B cell (primary cell): Measurements from ENCODE around the gene IQCM. TPM values are rescaled to one million over a fixed set of nuclear protein-coding genes. Genes with fewer than 3 reads are reported as not detected.

ENCODE experiments used
- ATAC-seq: fragments of 200-7000 bp; cut with Tn5 transposase; one replicate; pipeline ENCODE4 v1.10.0; 2021; ENCODE audit warnings: low read depth, mild to moderate bottlenecking, moderate number of reproducible peaks, moderate library complexity
- CTCF ChIA-PET: fragments of 350-600 bp; sonication (Branson Sonifier 250); formaldehyde crosslinking; loops from one replicate; lab custom pipeline; 2021; ENCODE audit warnings: antibody characterized with exemption, inconsistent platforms; lab: Charles Lee
- POLR2A ChIA-PET: fragments of 350-600 bp; sonication (Branson Sonifier 250); formaldehyde crosslinking; loops from one replicate; lab custom pipeline; 2021; ENCODE audit warnings: antibody characterized with exemption; lab: Charles Lee
- DNase-seq: peaks from one replicate; pipeline ENCODE4 v3.0.0; 2013
- H2AFZ ChIP-seq: 2 replicates; pipeline ENCODE4 v1.6.1; 2012; ENCODE audit warnings: mild to moderate bottlenecking, low read depth, low read length; ENCODE audit not compliant: insufficient read depth, poor library complexity, severe bottlenecking
- H3K27ac ChIP-seq, 2 donors: 1 replicate in 1 of 2; 2 replicates in 1 of 2; pipeline ENCODE4 v1.5.1; 2012 to 2013; ENCODE audit warnings: low read length in 2 of 2, mild to moderate bottlenecking in 2 of 2, moderate library complexity in 1 of 2
- H3K27me3 ChIP-seq, 4 experiments: fragments of 200-600 bp in 1 of 4; sonication (generic) in 1 of 4; replicated peaks in 1 of 4; 1 replicate in 2 of 4; 2 replicates in 2 of 4; pipeline versions ENCODE4 v1.6.1 to v1.7.0; 2013 to 2016; ENCODE audit warnings: low read length in 3 of 4, mild to moderate bottlenecking in 2 of 4, mixed read lengths in 1 of 4, moderate library complexity in 1 of 4; ENCODE audit not compliant: insufficient read depth in 4 of 4, control insufficient read depth in 3 of 4; ENCODE audit errors: control extremely low read depth in 1 of 4
- H3K36me3 ChIP-seq, 2 experiments: replicated peaks in 1 of 2; 1 replicate in 1 of 2; 2 replicates in 1 of 2; pipeline versions ENCODE4 v1.6.1 to v1.7.1; 2013; ENCODE audit warnings: low read length in 1 of 2; ENCODE audit not compliant: insufficient read depth in 2 of 2, control insufficient read depth in 1 of 2; ENCODE audit errors: control extremely low read depth in 1 of 2, extremely low read depth in 1 of 2
- H3K4me1 ChIP-seq, 2 donors: fragments of 200-600 bp in 1 of 2; sonication (generic) in 1 of 2; 1 replicate in 1 of 2; 2 replicates in 1 of 2; pipeline versions ENCODE4 v1.5.1 to v1.6.1; 2013 to 2017; ENCODE audit warnings: low read length in 2 of 2; ENCODE audit not compliant: control insufficient read depth in 2 of 2, insufficient read depth in 2 of 2
- H3K4me2 ChIP-seq: replicated peaks from 2 replicates; pipeline ENCODE3; 2012; ENCODE audit warnings: mild to moderate bottlenecking, low read depth, low read length; ENCODE audit not compliant: poor library complexity, severe bottlenecking
- H3K4me3 ChIP-seq, 5 experiments: fragments of 200-600 bp in 1 of 5; sonication (generic) in 1 of 5; 1 replicate in 3 of 5; 2 replicates in 2 of 5; pipeline versions ENCODE4 v1.5.1 to v1.7.0; 2011 to 2016; ENCODE audit warnings: low read length in 4 of 5, mild to moderate bottlenecking in 4 of 5, low read depth in 2 of 5, control low read depth in 1 of 5, moderate library complexity in 1 of 5; ENCODE audit not compliant: insufficient read depth in 1 of 5; ENCODE audit errors: control extremely low read depth in 1 of 5, extremely low read depth in 1 of 5
- H3K79me2 ChIP-seq: fragments of 200-600 bp; sonication (generic); one replicate; pipeline ENCODE4 v1.6.0; 2016; ENCODE audit warnings: low read length; ENCODE audit not compliant: control insufficient read depth, insufficient read depth
- H3K9ac ChIP-seq: fragments of 200-600 bp; sonication (generic); 2 replicates; pipeline ENCODE4 v1.6.1; 2017; ENCODE audit warnings: mild to moderate bottlenecking, low read length, moderate library complexity
- H3K9me3 ChIP-seq, 3 donors: one replicate each; pipeline versions ENCODE4 v1.6.1 to v1.7.1; 2013; ENCODE audit warnings: low read length in 2 of 3; ENCODE audit not compliant: control insufficient read depth in 2 of 3, insufficient read depth in 1 of 3; ENCODE audit errors: control extremely low read depth in 1 of 3
- H4K20me1 ChIP-seq: 2 replicates; pipeline ENCODE4 v1.6.0; 2012; ENCODE audit warnings: mild to moderate bottlenecking, low read length; ENCODE audit not compliant: insufficient read depth, control insufficient read depth, poor library complexity, severe bottlenecking
- H3K27ac Mint-ChIP-seq: one replicate; pipeline ENCODE4 v1.8.0; 2021; ENCODE audit warnings: mixed read lengths
- H3K27me3 Mint-ChIP-seq: one replicate; pipeline ENCODE4 v1.8.0; 2021; ENCODE audit warnings: mixed read lengths
- H3K4me1 Mint-ChIP-seq: one replicate; pipeline ENCODE4 v1.8.0; 2021; ENCODE audit warnings: mixed read lengths
- H3K4me3 Mint-ChIP-seq: one replicate; pipeline ENCODE4 v1.8.0; 2021; ENCODE audit warnings: mixed read lengths
- H3K9me3 Mint-ChIP-seq: one replicate; pipeline ENCODE4 v1.8.0; 2022; ENCODE audit warnings: mixed read lengths; ENCODE audit not compliant: insufficient read depth
- EZH2 ChIP-seq: IDR thresholded peaks from 2 replicates; pipeline ENCODE4 v1.6.1; 2012; ENCODE audit warnings: borderline replicate concordance, low read depth, mild to moderate bottlenecking, moderate library complexity, low read length; ENCODE audit not compliant: insufficient read depth, poor library complexity, severe bottlenecking
- WGBS: methylation state at CpG from one replicate; pipeline ENCODE4 v1.1.5; 2013; ENCODE audit warnings: missing lambda C conversion rate; ENCODE audit not compliant: insufficient coverage; 5-methylcytosine and 5-hydroxymethylcytosine counted together
- intact Hi-C: fragments of 100-400 bp; cut with micrococcal nuclease; formaldehyde crosslinking; loops from one replicate; pipeline ENCODE4 v1.10.0; 2022
- polyA plus RNA-seq: library from polyadenylated mRNA; depleted of rRNA; stranded (reverse); fragments of >200 nt; gene quantifications from 2 replicates; pipeline ENCODE4 v1.2.3, GENCODE V29; 2012
- total RNA-seq, 2 donors: library from RNA; stranded (reverse); fragments of 120-200 nt in 1 of 2; gene quantifications; 1 replicate in 1 of 2; 2 replicates in 1 of 2; pipeline versions ENCODE4 v1.2.3 to v1.2.4, GENCODE V29; 2013 to 2022
- TF ChIP-seq, protein P1 (sequence below): fragments of 200-600 bp; IDR thresholded peaks from one replicate; pipeline ENCODE4 v1.8.0; 2022; ENCODE audit warnings: antibody characterized with exemption, mild to moderate bottlenecking

IQCM gene
- total and polyA plus RNA-seq, 2 donors (not counting 1 experiment from before 2014, with no cell fraction given), result not detected

DNA sequence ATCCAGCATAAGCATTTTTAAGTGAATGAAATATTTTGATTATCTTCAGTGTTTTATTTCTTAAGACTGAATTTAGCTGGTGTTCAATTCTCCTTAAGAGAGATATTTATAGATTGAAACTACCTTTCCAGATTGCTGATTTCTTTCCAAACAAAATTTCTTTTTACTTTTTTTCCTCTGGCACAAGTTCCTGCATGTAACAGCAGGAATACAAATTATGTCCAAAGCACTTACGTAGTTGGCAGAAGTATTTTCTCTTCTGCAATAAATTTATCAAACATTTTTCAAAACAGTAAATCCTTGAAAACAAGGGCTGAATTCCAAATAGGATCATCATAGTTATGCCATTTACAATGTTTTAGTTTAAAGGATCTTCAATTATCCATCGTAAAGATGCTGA, 412.6 kb downstream of the IQCM start:
- H3K9me3 ChIP-seq, result no peaks in the 10 kb centered on the region
- CTCF ChIA-PET, result no interaction called here
- H3K4me2 ChIP-seq, result no peak overlapping the region
- no peaks in the 10 kb centered on the region for H3K27me3 ChIP-seq
- H2AFZ ChIP-seq, result no peak overlapping the region
- no peaks in the 10 kb centered on the region for H3K4me1 ChIP-seq
- H3K9ac ChIP-seq, result no peak overlapping the region
- no peaks in the 10 kb centered on the region for H3K27me3 Mint-ChIP-seq
- no CpG with 5 or more reads among the region's 2 CpGs for WGBS
- H4K20me1 ChIP-seq, result no peaks in the 10 kb centered on the region
- H3K4me3 ChIP-seq, result no peak overlapping the region
- H3K4me1 Mint-ChIP-seq, result no peaks in the 10 kb centered on the region
- H3K27ac ChIP-seq, result no peak overlapping the region
- H3K9me3 Mint-ChIP-seq, result peaks cover 4% of the 10 kb centered on the region
- DNase-seq (no peak), ATAC-seq (no peak)
- intact Hi-C loops, result no loop called here
- no peaks in the 10 kb centered on the region for H3K79me2 ChIP-seq
- no peak overlapping the region for H3K27ac Mint-ChIP-seq
- no peaks in the 10 kb centered on the region for H3K36me3 ChIP-seq
- TF ChIP-seq, protein P1, sequence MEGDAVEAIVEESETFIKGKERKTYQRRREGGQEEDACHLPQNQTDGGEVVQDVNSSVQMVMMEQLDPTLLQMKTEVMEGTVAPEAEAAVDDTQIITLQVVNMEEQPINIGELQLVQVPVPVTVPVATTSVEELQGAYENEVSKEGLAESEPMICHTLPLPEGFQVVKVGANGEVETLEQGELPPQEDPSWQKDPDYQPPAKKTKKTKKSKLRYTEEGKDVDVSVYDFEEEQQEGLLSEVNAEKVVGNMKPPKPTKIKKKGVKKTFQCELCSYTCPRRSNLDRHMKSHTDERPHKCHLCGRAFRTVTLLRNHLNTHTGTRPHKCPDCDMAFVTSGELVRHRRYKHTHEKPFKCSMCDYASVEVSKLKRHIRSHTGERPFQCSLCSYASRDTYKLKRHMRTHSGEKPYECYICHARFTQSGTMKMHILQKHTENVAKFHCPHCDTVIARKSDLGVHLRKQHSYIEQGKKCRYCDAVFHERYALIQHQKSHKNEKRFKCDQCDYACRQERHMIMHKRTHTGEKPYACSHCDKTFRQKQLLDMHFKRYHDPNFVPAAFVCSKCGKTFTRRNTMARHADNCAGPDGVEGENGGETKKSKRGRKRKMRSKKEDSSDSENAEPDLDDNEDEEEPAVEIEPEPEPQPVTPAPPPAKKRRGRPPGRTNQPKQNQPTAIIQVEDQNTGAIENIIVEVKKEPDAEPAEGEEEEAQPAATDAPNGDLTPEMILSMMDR, result no peak
- no peak for TF ChIP-seq EZH2
- H3K4me3 Mint-ChIP-seq, result no peak overlapping the region
- POLR2A ChIA-PET, result no interaction called here

DNA sequence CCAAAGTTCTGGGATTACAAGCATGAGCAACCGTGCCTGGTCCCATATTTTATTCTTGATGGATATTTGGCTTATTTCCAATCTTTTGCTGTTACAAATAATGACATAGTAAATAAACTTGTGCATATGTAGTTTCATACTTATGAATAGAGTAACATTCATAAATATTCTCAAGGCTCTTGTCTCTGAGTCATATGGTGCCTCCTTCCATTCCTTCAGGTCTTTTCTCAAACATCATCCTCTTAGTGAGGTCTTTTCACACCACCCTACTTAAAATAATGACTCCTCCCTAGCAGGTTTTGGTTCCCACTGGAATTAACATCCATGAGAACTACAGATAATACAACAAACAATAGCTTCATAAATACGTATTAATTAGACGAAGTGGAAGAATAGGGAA, 416.6 kb downstream of the IQCM start:
- no peak overlapping the region for H2AFZ ChIP-seq
- H3K36me3 ChIP-seq, result no peaks in the 10 kb centered on the region
- Mint-ChIP-seq H3K9me3 (peaks cover 4% of the 10 kb centered on the region), H3K27me3 (no peaks in the 10 kb centered on the region), H3K4me3 (no peak overlapping the region), H3K4me1 (no peaks in the 10 kb centered on the region), H3K27ac (no peak overlapping the region)
- no CpG with 5 or more reads among the region's 3 CpGs for WGBS
- no peak overlapping the region for H3K4me3 ChIP-seq
- H3K9me3 ChIP-seq, result no peaks in the 10 kb centered on the region
- no peak for TF ChIP-seq EZH2
- TF ChIP-seq, protein P1, result no peak
- POLR2A ChIA-PET, result no interaction called here
- H3K79me2 ChIP-seq, result no peaks in the 10 kb centered on the region
- CTCF ChIA-PET, result no interaction called here
- no peaks in the 10 kb centered on the region for H4K20me1 ChIP-seq
- H3K4me2 ChIP-seq, result no peak overlapping the region
- no peak for ATAC-seq
- intact Hi-C loops, result no loop called here
- no peak for DNase-seq
- no peak overlapping the region for H3K9ac ChIP-seq
- no peaks in the 10 kb centered on the region for H3K4me1 ChIP-seq
- no peak overlapping the region for H3K27ac ChIP-seq
- H3K27me3 ChIP-seq, result no peaks in the 10 kb centered on the region
